ENCODE results near the gene ADAM15.
A peak's percentile ranks its signal among the peaks of the same experiment; 100 is the strongest.

Gene ADAM15

GRCh38 chr1:155013632-155014031, 37.5 kb upstream of the ADAM15 start:
- DNase-seq (ENCODE audit: low read depth): no peak
- no peak for TF ChIP-seq CTCF (IDR thresholded peaks at IDR 0.05; ENCODE audit: low read length, missing control alignments)
- no peak overlapping the region for H3K4me3 ChIP-seq (replicated peaks; ENCODE audit: low read depth, low read length)

GRCh38 chr1:155014709-155015508, 36.2 kb upstream of the ADAM15 start:
- no peak overlapping the region for H3K4me3 ChIP-seq (replicated peaks; ENCODE audit: low read depth, low read length)
- no peak for TF ChIP-seq CTCF (IDR thresholded peaks at IDR 0.05; ENCODE audit: low read length, missing control alignments)

GRCh38 chr1:155015527-155016230, 35.4 kb upstream of the ADAM15 start:
- TF ChIP-seq CTCF (IDR thresholded peaks at IDR 0.05; ENCODE audit: low read length, missing control alignments): no peak
- no peak for DNase-seq (ENCODE audit: low read depth)
- H3K4me3 ChIP-seq (replicated peaks; ENCODE audit: low read depth, low read length): no peak overlapping the region

More at GRCh38 chr1:155014709-155015508, 36.2 kb upstream of the ADAM15 start:
- DNase-seq (ENCODE audit: low read depth): no peak

- no peak for TF ChIP-seq CTCF (IDR thresholded peaks at IDR 0.05; ENCODE audit: low read length, missing control alignments)
- no peak overlapping the region for H3K4me3 ChIP-seq (replicated peaks; ENCODE audit: low read depth, low read length)
- DNase-seq (ENCODE audit: low read depth): no peak
These were observed 34.8 kb upstream of the ADAM15 start for GRCh38 chr1:155016231-155016831.

GRCh38 chr1:155017041-155017945, 33.8 kb upstream of the ADAM15 start:
- peak; percentile 90 for TF ChIP-seq CTCF (IDR thresholded peaks at IDR 0.05; ENCODE audit: low read length, missing control alignments)
- peak; percentile 86 for DNase-seq (ENCODE audit: low read depth)
- peak overlapping the region; percentile 41 for H3K4me3 ChIP-seq (replicated peaks; ENCODE audit: low read depth, low read length)

- DNase-seq (ENCODE audit: low read depth): no peak
- peak overlapping the region; percentile 41 for H3K4me3 ChIP-seq (replicated peaks; ENCODE audit: low read depth, low read length)
- TF ChIP-seq CTCF (IDR thresholded peaks at IDR 0.05; ENCODE audit: low read length, missing control alignments): no peak
These were observed 33.2 kb upstream of the ADAM15 start for GRCh38 chr1:155017946-155018316.

Data from fibroblast of pulmonary artery (primary cell).